H9 (cell line): ENCODE measurements around the gene URI1. TPM values are rescaled to one million over a fixed set of nuclear protein-coding genes. Genes with fewer than 3 reads are reported as not detected.
A peak's percentile ranks its signal among the peaks of the same experiment; 100 is the strongest.

Source experiments
- DNase-seq: peaks from one replicate; pipeline ENCODE4 v3.0.0-alpha.2; 2017
- H2AFZ ChIP-seq: one replicate; pipeline ENCODE4 v1.6.1; 2013; ENCODE audit warnings: mild to moderate bottlenecking, low read length, control low read depth, moderate library complexity
- H2AK5ac ChIP-seq: 2 replicates; pipeline ENCODE4 v1.6.1; 2013; ENCODE audit warnings: low read length, control low read depth, mixed read lengths; ENCODE audit not compliant: insufficient read length
- H2BK120ac ChIP-seq: one replicate; pipeline ENCODE4 v1.6.1; 2013; ENCODE audit warnings: low read depth, mild to moderate bottlenecking, low read length, control low read depth, inconsistent platforms; ENCODE audit not compliant: poor library complexity, severe bottlenecking
- H2BK12ac ChIP-seq: 2 replicates; pipeline ENCODE4 v1.6.1; 2013; ENCODE audit warnings: low read length, control low read depth, mixed read lengths, low read depth; ENCODE audit not compliant: insufficient read length
- H2BK15ac ChIP-seq: 2 replicates; pipeline ENCODE4 v1.6.1; 2013; ENCODE audit warnings: low read depth, low read length, control low read depth
- H2BK20ac ChIP-seq: one replicate; pipeline ENCODE4 v1.6.1; 2013; ENCODE audit warnings: low read depth, mild to moderate bottlenecking, low read length, control low read depth, inconsistent platforms; ENCODE audit not compliant: poor library complexity, severe bottlenecking
- H2BK5ac ChIP-seq: 2 replicates; pipeline ENCODE4 v1.6.1; 2013; ENCODE audit warnings: low read length, control low read depth, mixed read lengths; ENCODE audit not compliant: insufficient read length
- H3K14ac ChIP-seq: 2 replicates; pipeline ENCODE4 v1.6.1; 2013; ENCODE audit warnings: low read length, control low read depth; ENCODE audit not compliant: insufficient read depth
- H3K18ac ChIP-seq: 2 replicates; pipeline ENCODE4 v1.6.1; 2013; ENCODE audit warnings: low read depth, mild to moderate bottlenecking, mixed read lengths, low read length, control low read depth; ENCODE audit not compliant: insufficient read length
- H3K23ac ChIP-seq: 2 replicates; pipeline ENCODE4 v1.6.1; 2013; ENCODE audit warnings: low read length, control low read depth, mixed read lengths, low read depth; ENCODE audit not compliant: insufficient read length
- H3K23me2 ChIP-seq: 2 replicates; pipeline ENCODE4 v1.6.1; 2013; ENCODE audit warnings: low read depth, mild to moderate bottlenecking, mixed read lengths, low read length, control low read depth; ENCODE audit not compliant: insufficient read length, poor library complexity, severe bottlenecking
- H3K27ac ChIP-seq: 2 replicates; pipeline ENCODE4 v1.5.1; 2013; ENCODE audit warnings: low read length, control low read depth, mixed read lengths, low read depth; ENCODE audit not compliant: insufficient read length
- H3K27me3 ChIP-seq: 2 replicates; pipeline ENCODE4 v1.6.1; 2013; ENCODE audit warnings: low read length, control low read depth, inconsistent platforms; ENCODE audit not compliant: insufficient read depth
- H3K4ac ChIP-seq: 2 replicates; pipeline ENCODE4 v1.6.1; 2013; ENCODE audit warnings: low read depth, mild to moderate bottlenecking, control low read depth, inconsistent platforms, low read length, moderate library complexity
- H3K4me1 ChIP-seq: 2 replicates; pipeline ENCODE4 v1.6.1; 2013; ENCODE audit warnings: low read length, control low read depth, inconsistent platforms; ENCODE audit not compliant: insufficient read depth
- H3K4me2 ChIP-seq: 2 replicates; pipeline ENCODE4 v1.6.1; 2013; ENCODE audit warnings: low read length, control low read depth, mixed read lengths; ENCODE audit not compliant: insufficient read length, insufficient read depth
- H3K56ac ChIP-seq: 2 replicates; pipeline ENCODE4 v1.6.1; 2013; ENCODE audit warnings: low read depth, mild to moderate bottlenecking, mixed read lengths, low read length, control low read depth; ENCODE audit not compliant: insufficient read length
- H3K79me1 ChIP-seq: 2 replicates; pipeline ENCODE4 v1.6.1; 2013; ENCODE audit warnings: low read depth, mild to moderate bottlenecking, moderate library complexity, low read length, control low read depth, inconsistent platforms; ENCODE audit not compliant: insufficient read depth, poor library complexity, severe bottlenecking
- H3K79me2 ChIP-seq: 2 replicates; pipeline ENCODE4 v1.6.1; 2013; ENCODE audit warnings: low read length, control low read depth, inconsistent platforms; ENCODE audit not compliant: insufficient read depth
- H3K9ac ChIP-seq: 2 replicates; pipeline ENCODE4 v1.6.1; 2013; ENCODE audit warnings: low read length, control low read depth, mixed read lengths; ENCODE audit not compliant: insufficient read length; ENCODE audit errors: extremely low read depth
- H3K9me3 ChIP-seq: one replicate; pipeline ENCODE4 v1.6.1; 2013; ENCODE audit warnings: low read depth, low read length, inconsistent platforms; ENCODE audit not compliant: control insufficient read depth
- H3T11ph ChIP-seq: one replicate; pipeline ENCODE4 v1.6.1; 2013; ENCODE audit warnings: mild to moderate bottlenecking, low read length, control low read depth, inconsistent platforms
- H4K20me1 ChIP-seq: one replicate; pipeline ENCODE4 v1.6.1; 2013; ENCODE audit not compliant: control insufficient read depth, insufficient read length, insufficient read depth
- H4K5ac ChIP-seq: 2 replicates; pipeline ENCODE4 v1.6.1; 2013; ENCODE audit warnings: low read depth, mild to moderate bottlenecking, mixed read lengths, low read length, control low read depth; ENCODE audit not compliant: insufficient read length
- H4K8ac ChIP-seq: replicated peaks from 2 replicates; pipeline ENCODE4 v1.6.1; 2013; ENCODE audit warnings: low read length, control low read depth, mixed read lengths, low read depth; ENCODE audit not compliant: insufficient read length
- H4K91ac ChIP-seq: 2 replicates; pipeline ENCODE4 v1.6.1; 2013; ENCODE audit warnings: low read depth, mild to moderate bottlenecking, moderate library complexity, mixed read lengths, low read length, control low read depth; ENCODE audit not compliant: insufficient read length
- H3K27ac Mint-ChIP-seq, 3 experiments: 2 replicates in 2 of 3; 3 replicates in 1 of 3; pipeline ENCODE4 v1.8.0; 2020 to 2021; ENCODE audit warnings: mixed read lengths in 3 of 3, mild to moderate bottlenecking in 1 of 3, moderate library complexity in 1 of 3
- H3K27me3 Mint-ChIP-seq: 2 replicates; pipeline ENCODE4 v1.8.0; 2021; ENCODE audit warnings: low read depth, mild to moderate bottlenecking, moderate library complexity, mixed read lengths
- H3K36me3 Mint-ChIP-seq, 3 experiments: 2 replicates in 2 of 3; 3 replicates in 1 of 3; pipeline ENCODE4 v1.8.0; 2020 to 2021; ENCODE audit warnings: low read depth in 3 of 3, mixed read lengths in 3 of 3; ENCODE audit not compliant: insufficient read depth in 1 of 3
- H3K4me1 Mint-ChIP-seq, 2 experiments: 2 replicates each; pipeline ENCODE4 v1.8.0; 2020; ENCODE audit warnings: mixed read lengths in 2 of 2
- H3K4me3 Mint-ChIP-seq, 2 experiments: 2 replicates in 1 of 2; 3 replicates in 1 of 2; pipeline ENCODE4 v1.8.0; 2020 to 2021; ENCODE audit warnings: mild to moderate bottlenecking in 2 of 2, mixed read lengths in 2 of 2, moderate library complexity in 1 of 2
- H3K9me3 Mint-ChIP-seq, 2 experiments: 2 replicates in 1 of 2; 3 replicates in 1 of 2; pipeline ENCODE4 v1.8.0; 2020; ENCODE audit warnings: mild to moderate bottlenecking in 2 of 2, mixed read lengths in 2 of 2, moderate library complexity in 1 of 2
- WGBS: extraction: QIAGEN DNeasy Blood & Tissue Kit; methylation state at CpG from one replicate; pipeline ENCODE4 v1.1.7; 2013; ENCODE audit warnings: missing lambda C conversion rate, low lambda C conversion rate, mixed read lengths; ENCODE audit not compliant: insufficient read length; ENCODE audit errors: extremely low coverage; 5-methylcytosine and 5-hydroxymethylcytosine counted together
- total RNA-seq: library from RNA; stranded (reverse); gene quantifications from 2 replicates; pipeline ENCODE4 v1.2.1, GENCODE V29; 2021
- TF ChIP-seq, protein P1 (sequence below): fragments of 200-600 bp; sonication (generic); conservative IDR thresholded peaks from 3 replicates; pipeline ENCODE4 v1.8.0; 2021; ENCODE audit warnings: antibody characterized with exemption, mild to moderate bottlenecking

Gene URI1
- total RNA-seq, 1 experiment from 2014 or later: 54.3 TPM

- Histone ChIP-seq H3K56ac (no peak overlapping the region), H3K4me2 (no peak overlapping the region), H3K4ac (no peak overlapping the region), H4K20me1 (no peaks in the 10 kb centered on the region), H3K23ac (no peak overlapping the region), H3K79me1 (no peaks in the 10 kb centered on the region), H3K9ac (no peak overlapping the region), H3T11ph (no peak overlapping the region), H2AK5ac (no peak overlapping the region), H4K8ac (no peak overlapping the region), H2AFZ (no peak overlapping the region), H2BK120ac (no peak overlapping the region), H4K5ac (no peak overlapping the region), H2BK12ac (no peak overlapping the region), H2BK20ac (no peak overlapping the region), H2BK15ac (no peak overlapping the region), H3K79me2 (no peaks in the 10 kb centered on the region), H3K18ac (no peak overlapping the region), H3K9me3 (no peaks in the 10 kb centered on the region), H3K14ac (no peak overlapping the region), H4K91ac (no peak overlapping the region), H3K23me2 (no peaks in the 10 kb centered on the region), H2BK5ac (no peak overlapping the region), H3K27ac (no peak overlapping the region), H3K27me3 (no peaks in the 10 kb centered on the region), H3K4me1 (no peaks in the 10 kb centered on the region)
- H3K4me1 Mint-ChIP-seq: peaks cover 7 to 10% of the 10 kb centered on the region in 2 experiments
- 0 out of 7 replicates have a peak overlapping the region, but pooled peaks of 1 of the 3 experiments have one; percentile 30 for H3K27ac Mint-ChIP-seq
- no peaks in the 10 kb centered on the region for H3K9me3 Mint-ChIP-seq
- no peaks in the 10 kb centered on the region; the same call in 1 of the 2 replicates for H3K27me3 Mint-ChIP-seq
- no peak for DNase-seq
- WGBS: no CpG with 5 or more reads among the region's 8 CpGs
- H3K4me3 Mint-ChIP-seq: no peak overlapping the region
- TF ChIP-seq, protein P1, sequence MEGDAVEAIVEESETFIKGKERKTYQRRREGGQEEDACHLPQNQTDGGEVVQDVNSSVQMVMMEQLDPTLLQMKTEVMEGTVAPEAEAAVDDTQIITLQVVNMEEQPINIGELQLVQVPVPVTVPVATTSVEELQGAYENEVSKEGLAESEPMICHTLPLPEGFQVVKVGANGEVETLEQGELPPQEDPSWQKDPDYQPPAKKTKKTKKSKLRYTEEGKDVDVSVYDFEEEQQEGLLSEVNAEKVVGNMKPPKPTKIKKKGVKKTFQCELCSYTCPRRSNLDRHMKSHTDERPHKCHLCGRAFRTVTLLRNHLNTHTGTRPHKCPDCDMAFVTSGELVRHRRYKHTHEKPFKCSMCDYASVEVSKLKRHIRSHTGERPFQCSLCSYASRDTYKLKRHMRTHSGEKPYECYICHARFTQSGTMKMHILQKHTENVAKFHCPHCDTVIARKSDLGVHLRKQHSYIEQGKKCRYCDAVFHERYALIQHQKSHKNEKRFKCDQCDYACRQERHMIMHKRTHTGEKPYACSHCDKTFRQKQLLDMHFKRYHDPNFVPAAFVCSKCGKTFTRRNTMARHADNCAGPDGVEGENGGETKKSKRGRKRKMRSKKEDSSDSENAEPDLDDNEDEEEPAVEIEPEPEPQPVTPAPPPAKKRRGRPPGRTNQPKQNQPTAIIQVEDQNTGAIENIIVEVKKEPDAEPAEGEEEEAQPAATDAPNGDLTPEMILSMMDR: no peak
- peaks cover 1 to 6% (median 6%) of the 10 kb centered on the region in 3 experiments; a peak in 4 of 7 replicates for H3K36me3 Mint-ChIP-seq
Measured at GRCh38 chr19:30047432-30047831, 105.4 kb downstream of the URI1 start.
